Measurements from ENCODE around the gene MYO1H.
"Not testable (repeated sequence)": the region's sequence is repeated elsewhere in the genome, so short reads cannot be mapped to it uniquely, and the experiment has no call there.

MYO1H gene

GRCh38 chr12:109467978-109468676 lies 120.4 kb downstream of the MYO1H start:
- in situ Hi-C loops (cut with MboI; ENCODE audit: low sequenced_read_pairs), result no loop called here

- in situ Hi-C loops (cut with MboI; ENCODE audit: low sequenced_read_pairs), result no loop called here
These were observed 121.8 kb downstream of the MYO1H start for GRCh38 chr12:109469517-109469916.

GRCh38 chr12:109473006-109473405 lies 125.3 kb downstream of the MYO1H start:
- in situ Hi-C loops (cut with MboI; ENCODE audit: low sequenced_read_pairs), result no loop called here

- in situ Hi-C loops (cut with MboI; ENCODE audit: low sequenced_read_pairs), result not testable (repeated sequence)
These were observed 126.0 kb downstream of the MYO1H start for GRCh38 chr12:109473526-109474270.

- in situ Hi-C loops (cut with MboI; ENCODE audit: low sequenced_read_pairs), result no loop called here
These were observed 127.4 kb downstream of the MYO1H start for GRCh38 chr12:109475121-109475520.

- in situ Hi-C loops (cut with MboI; ENCODE audit: low sequenced_read_pairs), result no loop called here
These were observed 128.5 kb downstream of the MYO1H start for GRCh38 chr12:109475993-109476806.

- in situ Hi-C loops (cut with MboI; ENCODE audit: low sequenced_read_pairs), result no loop called here
These were observed 129.1 kb downstream of the MYO1H start for GRCh38 chr12:109476807-109477184.

GRCh38 chr12:109477185-109477962 lies 129.7 kb downstream of the MYO1H start, which contains the start of the genes KCTD10 and UBE3B:
Gene KCTD10 (minus strand): TSS chr12:109477300. CDS start chr12:109477262, 38 bp downstream.
Gene UBE3B (plus strand): TSS chr12:109477634. CDS start chr12:109483552, 5,918 bp downstream.
- in situ Hi-C loops (cut with MboI; ENCODE audit: low sequenced_read_pairs), result no loop called here

GRCh38 chr12:109477963-109478315 lies 130.2 kb downstream of the MYO1H start:
- in situ Hi-C loops (cut with MboI; ENCODE audit: low sequenced_read_pairs), result no loop called here

- in situ Hi-C loops (cut with MboI; ENCODE audit: low sequenced_read_pairs), result no loop called here
These were observed 132.1 kb downstream of the MYO1H start for GRCh38 chr12:109479761-109480160.

GRCh38 chr12:109480356-109480755 lies 132.7 kb downstream of the MYO1H start:
- in situ Hi-C loops (cut with MboI; ENCODE audit: low sequenced_read_pairs), result no loop called here

GRCh38 chr12:109481863-109482262 lies 134.2 kb downstream of the MYO1H start:
- in situ Hi-C loops (cut with MboI; ENCODE audit: low sequenced_read_pairs), result no loop called here

- in situ Hi-C loops (cut with MboI; ENCODE audit: low sequenced_read_pairs), result no loop called here
These were observed 134.8 kb downstream of the MYO1H start for GRCh38 chr12:109482491-109482890.

GRCh38 chr12:109482894-109483293 lies 135.2 kb downstream of the MYO1H start:
- in situ Hi-C loops (cut with MboI; ENCODE audit: low sequenced_read_pairs), result no loop called here

- in situ Hi-C loops (cut with MboI; ENCODE audit: low sequenced_read_pairs), result no loop called here
These were observed 135.6 kb downstream of the MYO1H start for GRCh38 chr12:109483346-109483745.

GRCh38 chr12:109485201-109485600 lies 137.5 kb downstream of the MYO1H start:
- in situ Hi-C loops (cut with MboI; ENCODE audit: low sequenced_read_pairs), result no loop called here

- in situ Hi-C loops (cut with MboI; ENCODE audit: low sequenced_read_pairs), result no loop called here
These were observed 139.7 kb downstream of the MYO1H start for GRCh38 chr12:109487181-109488050.

- in situ Hi-C loops (cut with MboI; ENCODE audit: low sequenced_read_pairs), result no loop called here
These were observed 140.5 kb downstream of the MYO1H start for GRCh38 chr12:109488051-109488665.
